SK-N-SH (cell line): ENCODE data around the gene SLC7A7.

ENCODE experiments used
- EP300 ChIP-seq, 2 experiments: IDR thresholded peaks; 2 replicates each; pipeline versions ENCODE4 v1.4.0 to v1.6.1; 2012; ENCODE audit warnings: borderline replicate concordance in 1 of 2, low read depth in 1 of 2, low read length in 1 of 2
- EZH2phosphoT487 ChIP-seq: fragments of 200-600 bp; sonication (generic); IDR thresholded peaks from 2 replicates; pipeline ENCODE4 v1.6.1; 2017; ENCODE audit warnings: low read depth, mixed run types, mild to moderate bottlenecking, antibody characterized with exemption, moderate library complexity, borderline replicate concordance
- RFX5 ChIP-seq: IDR thresholded peaks from 2 replicates; pipeline ENCODE4 v1.6.1; 2012; ENCODE audit warnings: mild to moderate bottlenecking, improper control_type of control experiment, low read length
- TAF1 ChIP-seq: IDR thresholded peaks from 2 replicates; pipeline ENCODE4 v1.6.1; 2012; ENCODE audit warnings: low read depth, mild to moderate bottlenecking, low read length, moderate library complexity, borderline replicate concordance
- YY1 ChIP-seq: IDR thresholded peaks from 2 replicates; pipeline ENCODE4 v1.4.0; 2012; ENCODE audit warnings: low read depth, mild to moderate bottlenecking
- TF ChIP-seq, protein P1 (sequence below): IDR thresholded peaks from 2 replicates; pipeline ENCODE4 v1.4.0; 2012; ENCODE audit warnings: low read depth, borderline replicate concordance
- TF ChIP-seq, protein P2 (sequence below): IDR thresholded peaks from 2 replicates; pipeline ENCODE4 v1.4.0; 2012; ENCODE audit warnings: low read depth
- TF ChIP-seq, protein P3 (sequence below): fragments of 200-600 bp; sonication (generic); IDR thresholded peaks from 2 replicates; pipeline ENCODE4 v1.6.1; 2017; ENCODE audit warnings: antibody characterized with exemption, mild to moderate bottlenecking, moderate library complexity
- TF ChIP-seq, protein P4 (sequence below): IDR thresholded peaks from 2 replicates; pipeline ENCODE4 v1.6.1; 2012; ENCODE audit warnings: mild to moderate bottlenecking, low read depth, low read length, moderate library complexity
- TF ChIP-seq, protein P5 (sequence below): IDR thresholded peaks from 2 replicates; pipeline ENCODE4; 2012

DNA sequence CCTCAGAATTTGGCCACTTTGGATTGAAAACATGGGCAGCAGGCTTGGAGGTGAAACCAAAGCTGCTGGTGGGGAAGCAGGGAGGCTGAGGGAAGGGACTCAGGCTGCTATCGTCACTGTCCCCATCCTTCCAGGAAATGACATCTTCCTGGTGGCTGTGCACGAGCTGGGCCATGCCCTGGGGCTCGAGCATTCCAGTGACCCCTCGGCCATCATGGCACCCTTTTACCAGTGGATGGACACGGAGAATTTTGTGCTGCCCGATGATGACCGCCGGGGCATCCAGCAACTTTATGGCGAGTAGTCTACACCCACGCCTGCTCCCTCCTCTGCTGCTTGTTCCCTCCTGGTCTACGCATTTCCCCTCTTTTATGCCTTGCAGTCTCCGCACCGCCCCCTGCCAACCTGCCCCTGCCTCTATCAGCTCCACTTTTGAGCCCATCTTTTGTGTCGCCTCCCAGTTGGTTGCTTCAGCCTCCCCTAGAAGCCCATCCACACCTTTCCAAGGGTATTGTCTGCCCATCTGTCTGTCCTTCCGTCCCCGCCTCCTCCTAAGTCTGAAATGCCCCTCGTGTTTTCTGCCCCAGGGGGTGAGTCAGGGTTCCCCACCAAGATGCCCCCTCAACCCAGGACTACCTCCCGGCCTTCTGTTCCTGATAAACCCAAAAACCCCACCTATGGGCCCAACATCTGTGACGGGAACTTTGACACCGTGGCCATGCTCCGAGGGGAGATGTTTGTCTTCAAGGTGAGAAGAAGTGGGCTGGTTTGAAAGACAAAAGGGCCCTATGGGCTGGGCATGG is 28.1 kb upstream of the SLC7A7 start:
- no peak for TF ChIP-seq YY1
- no peak for TF ChIP-seq RFX5
- TF ChIP-seq, protein P1, sequence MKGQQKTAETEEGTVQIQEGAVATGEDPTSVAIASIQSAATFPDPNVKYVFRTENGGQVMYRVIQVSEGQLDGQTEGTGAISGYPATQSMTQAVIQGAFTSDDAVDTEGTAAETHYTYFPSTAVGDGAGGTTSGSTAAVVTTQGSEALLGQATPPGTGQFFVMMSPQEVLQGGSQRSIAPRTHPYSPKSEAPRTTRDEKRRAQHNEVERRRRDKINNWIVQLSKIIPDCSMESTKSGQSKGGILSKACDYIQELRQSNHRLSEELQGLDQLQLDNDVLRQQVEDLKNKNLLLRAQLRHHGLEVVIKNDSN, result no peak
- TF ChIP-seq EZH2phosphoT487, result no peak
- TF ChIP-seq, protein P2, sequence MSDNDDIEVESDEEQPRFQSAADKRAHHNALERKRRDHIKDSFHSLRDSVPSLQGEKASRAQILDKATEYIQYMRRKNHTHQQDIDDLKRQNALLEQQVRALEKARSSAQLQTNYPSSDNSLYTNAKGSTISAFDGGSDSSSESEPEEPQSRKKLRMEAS, result no peak
- TF ChIP-seq, protein P3, sequence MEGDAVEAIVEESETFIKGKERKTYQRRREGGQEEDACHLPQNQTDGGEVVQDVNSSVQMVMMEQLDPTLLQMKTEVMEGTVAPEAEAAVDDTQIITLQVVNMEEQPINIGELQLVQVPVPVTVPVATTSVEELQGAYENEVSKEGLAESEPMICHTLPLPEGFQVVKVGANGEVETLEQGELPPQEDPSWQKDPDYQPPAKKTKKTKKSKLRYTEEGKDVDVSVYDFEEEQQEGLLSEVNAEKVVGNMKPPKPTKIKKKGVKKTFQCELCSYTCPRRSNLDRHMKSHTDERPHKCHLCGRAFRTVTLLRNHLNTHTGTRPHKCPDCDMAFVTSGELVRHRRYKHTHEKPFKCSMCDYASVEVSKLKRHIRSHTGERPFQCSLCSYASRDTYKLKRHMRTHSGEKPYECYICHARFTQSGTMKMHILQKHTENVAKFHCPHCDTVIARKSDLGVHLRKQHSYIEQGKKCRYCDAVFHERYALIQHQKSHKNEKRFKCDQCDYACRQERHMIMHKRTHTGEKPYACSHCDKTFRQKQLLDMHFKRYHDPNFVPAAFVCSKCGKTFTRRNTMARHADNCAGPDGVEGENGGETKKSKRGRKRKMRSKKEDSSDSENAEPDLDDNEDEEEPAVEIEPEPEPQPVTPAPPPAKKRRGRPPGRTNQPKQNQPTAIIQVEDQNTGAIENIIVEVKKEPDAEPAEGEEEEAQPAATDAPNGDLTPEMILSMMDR, result no peak
- TF ChIP-seq, protein P4, sequence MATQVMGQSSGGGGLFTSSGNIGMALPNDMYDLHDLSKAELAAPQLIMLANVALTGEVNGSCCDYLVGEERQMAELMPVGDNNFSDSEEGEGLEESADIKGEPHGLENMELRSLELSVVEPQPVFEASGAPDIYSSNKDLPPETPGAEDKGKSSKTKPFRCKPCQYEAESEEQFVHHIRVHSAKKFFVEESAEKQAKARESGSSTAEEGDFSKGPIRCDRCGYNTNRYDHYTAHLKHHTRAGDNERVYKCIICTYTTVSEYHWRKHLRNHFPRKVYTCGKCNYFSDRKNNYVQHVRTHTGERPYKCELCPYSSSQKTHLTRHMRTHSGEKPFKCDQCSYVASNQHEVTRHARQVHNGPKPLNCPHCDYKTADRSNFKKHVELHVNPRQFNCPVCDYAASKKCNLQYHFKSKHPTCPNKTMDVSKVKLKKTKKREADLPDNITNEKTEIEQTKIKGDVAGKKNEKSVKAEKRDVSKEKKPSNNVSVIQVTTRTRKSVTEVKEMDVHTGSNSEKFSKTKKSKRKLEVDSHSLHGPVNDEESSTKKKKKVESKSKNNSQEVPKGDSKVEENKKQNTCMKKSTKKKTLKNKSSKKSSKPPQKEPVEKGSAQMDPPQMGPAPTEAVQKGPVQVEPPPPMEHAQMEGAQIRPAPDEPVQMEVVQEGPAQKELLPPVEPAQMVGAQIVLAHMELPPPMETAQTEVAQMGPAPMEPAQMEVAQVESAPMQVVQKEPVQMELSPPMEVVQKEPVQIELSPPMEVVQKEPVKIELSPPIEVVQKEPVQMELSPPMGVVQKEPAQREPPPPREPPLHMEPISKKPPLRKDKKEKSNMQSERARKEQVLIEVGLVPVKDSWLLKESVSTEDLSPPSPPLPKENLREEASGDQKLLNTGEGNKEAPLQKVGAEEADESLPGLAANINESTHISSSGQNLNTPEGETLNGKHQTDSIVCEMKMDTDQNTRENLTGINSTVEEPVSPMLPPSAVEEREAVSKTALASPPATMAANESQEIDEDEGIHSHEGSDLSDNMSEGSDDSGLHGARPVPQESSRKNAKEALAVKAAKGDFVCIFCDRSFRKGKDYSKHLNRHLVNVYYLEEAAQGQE, result no peak
- no peak for TF ChIP-seq EP300 (IDR thresholded peaks at IDR 0.05; ENCODE audit: borderline replicate concordance in 1 of 2, low read depth in 1 of 2, low read length in 1 of 2)
- TF ChIP-seq, protein P5, sequence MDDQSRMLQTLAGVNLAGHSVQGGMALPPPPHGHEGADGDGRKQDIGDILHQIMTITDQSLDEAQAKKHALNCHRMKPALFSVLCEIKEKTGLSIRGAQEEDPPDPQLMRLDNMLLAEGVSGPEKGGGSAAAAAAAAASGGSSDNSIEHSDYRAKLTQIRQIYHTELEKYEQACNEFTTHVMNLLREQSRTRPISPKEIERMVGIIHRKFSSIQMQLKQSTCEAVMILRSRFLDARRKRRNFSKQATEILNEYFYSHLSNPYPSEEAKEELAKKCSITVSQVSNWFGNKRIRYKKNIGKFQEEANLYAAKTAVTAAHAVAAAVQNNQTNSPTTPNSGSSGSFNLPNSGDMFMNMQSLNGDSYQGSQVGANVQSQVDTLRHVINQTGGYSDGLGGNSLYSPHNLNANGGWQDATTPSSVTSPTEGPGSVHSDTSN, result no peak
- TF ChIP-seq TAF1, result no peak
